GM18870 (cell line): ENCODE measurements around the gene TMEM116.

Experiments used
- ATAC-seq: cut with Tn5 transposase; IDR thresholded peaks from one replicate; pipeline ENCODE4 v1.9.1; 2021; ENCODE audit warnings: moderate library complexity; ENCODE audit not compliant: unreplicated experiment

TMEM116 gene

GRCh38 chr12:111905502-111905901 is 107.5 kb downstream of the TMEM116 start:
- no peak for ATAC-seq

GRCh38 chr12:111904446-111904975 is 108.5 kb downstream of the TMEM116 start:
- no peak for ATAC-seq

GRCh38 chr12:111901182-111901581 is 111.8 kb downstream of the TMEM116 start:
- no peak for ATAC-seq

GRCh38 chr12:111894556-111894955 is 118.4 kb downstream of the TMEM116 start:
- no peak for ATAC-seq

GRCh38 chr12:111893287-111893686 is 119.7 kb downstream of the TMEM116 start:
- ATAC-seq = no peak

GRCh38 chr12:111887926-111888745 is 124.8 kb downstream of the TMEM116 start:
- no peak for ATAC-seq

GRCh38 chr12:111886662-111887545 is 126.1 kb downstream of the TMEM116 start:
- no peak for ATAC-seq

- ATAC-seq = no peak
Measured at GRCh38 chr12:111881716-111882115, 131.2 kb downstream of the TMEM116 start.
